Progenitor cell of endocrine pancreas (in vitro differentiated cells): Measurements from ENCODE around the gene RCN2. TPM values are rescaled to one million over a fixed set of nuclear protein-coding genes. Genes with fewer than 3 reads are reported as not detected.

Experiments used
- DNase-seq: peaks from one replicate; pipeline ENCODE4 v3.0.0; 2021; ENCODE audit warnings: low spot score; ENCODE audit not compliant: unreplicated experiment
- H3K27ac Mint-ChIP-seq: 2 replicates; pipeline ENCODE4 v1.8.0; 2021; ENCODE audit warnings: mild to moderate bottlenecking, moderate library complexity, mixed read lengths
- H3K27me3 Mint-ChIP-seq: 2 replicates; pipeline ENCODE4 v1.8.0; 2021; ENCODE audit warnings: mixed read lengths
- H3K36me3 Mint-ChIP-seq: 2 replicates; pipeline ENCODE4 v1.8.0; 2022; ENCODE audit warnings: mixed read lengths; ENCODE audit not compliant: insufficient read depth
- H3K4me1 Mint-ChIP-seq: 2 replicates; pipeline ENCODE4 v1.8.0; 2021; ENCODE audit warnings: low read depth, mixed read lengths
- H3K4me3 Mint-ChIP-seq: 2 replicates; pipeline ENCODE4 v1.8.0; 2021; ENCODE audit warnings: low read depth, mild to moderate bottlenecking, moderate library complexity, mixed read lengths
- H3K9me3 Mint-ChIP-seq: 2 replicates; pipeline ENCODE4 v1.8.0; 2021; ENCODE audit warnings: low read depth, mixed read lengths
- CTCF ChIP-seq: fragments of 200-600 bp; sonication (generic); IDR thresholded peaks from one replicate; pipeline ENCODE4 v1.5.0; 2021; ENCODE audit warnings: antibody characterized with exemption, mild to moderate bottlenecking; ENCODE audit not compliant: unreplicated experiment
- total RNA-seq: library from RNA; stranded (reverse); gene quantifications from 2 replicates; pipeline ENCODE4 v1.2.1, GENCODE V29; 2021

The RCN2 gene
- total RNA-seq, 1 donor from 2014 or later: 236 TPM

- DNase-seq: no peak
- H3K36me3 Mint-ChIP-seq: no peaks in the 10 kb centered on the region
- no peaks in the 10 kb centered on the region for H3K4me1 Mint-ChIP-seq
- no peak overlapping the region for H3K4me3 Mint-ChIP-seq
- H3K27ac Mint-ChIP-seq: peak overlapping the region; percentile 20
- peaks cover 11% of the 10 kb centered on the region for H3K27me3 Mint-ChIP-seq
- no peak for TF ChIP-seq CTCF
- H3K9me3 Mint-ChIP-seq: no peaks in the 10 kb centered on the region
These were observed 67.2 kb downstream of the RCN2 start for GRCh38 chr15:76998663-76999285.

- DNase-seq: no peak
- H3K4me1 Mint-ChIP-seq: no peaks in the 10 kb centered on the region
- no peak overlapping the region for H3K4me3 Mint-ChIP-seq
- H3K9me3 Mint-ChIP-seq: no peaks in the 10 kb centered on the region
- H3K27ac Mint-ChIP-seq: no peak overlapping the region
- no peaks in the 10 kb centered on the region for H3K36me3 Mint-ChIP-seq
- peaks cover 13% of the 10 kb centered on the region for H3K27me3 Mint-ChIP-seq
- no peak for TF ChIP-seq CTCF
These were observed 68.4 kb downstream of the RCN2 start for GRCh38 chr15:76999996-77000395.

- Mint-ChIP-seq H3K36me3 (no peaks in the 10 kb centered on the region), H3K27ac (no peak overlapping the region), H3K27me3 (peaks cover 13% of the 10 kb centered on the region), H3K4me3 (no peak overlapping the region), H3K4me1 (no peaks in the 10 kb centered on the region), H3K9me3 (no peaks in the 10 kb centered on the region)
- TF ChIP-seq CTCF: no peak
- no peak for DNase-seq
These were observed 69.8 kb downstream of the RCN2 start for GRCh38 chr15:77001351-77001750.

GRCh38 chr15:77001966-77002365, 70.4 kb downstream of the RCN2 start:
- peaks cover 13% of the 10 kb centered on the region for H3K27me3 Mint-ChIP-seq
- no peaks in the 10 kb centered on the region for H3K36me3 Mint-ChIP-seq
- no peak for TF ChIP-seq CTCF
- DNase-seq: no peak
- no peaks in the 10 kb centered on the region for H3K4me1 Mint-ChIP-seq
- no peak overlapping the region for H3K27ac Mint-ChIP-seq
- no peaks in the 10 kb centered on the region for H3K9me3 Mint-ChIP-seq
- H3K4me3 Mint-ChIP-seq: no peak overlapping the region

- H3K36me3 Mint-ChIP-seq: no peaks in the 10 kb centered on the region
- no peaks in the 10 kb centered on the region for H3K4me1 Mint-ChIP-seq
These were observed 70.9 kb downstream of the RCN2 start for GRCh38 chr15:77002436-77002835.

More at GRCh38 chr15:77002436-77002835, 70.9 kb downstream of the RCN2 start:
- peaks cover 13% of the 10 kb centered on the region for H3K27me3 Mint-ChIP-seq
- no peak overlapping the region for H3K27ac Mint-ChIP-seq
- DNase-seq: no peak
- no peak overlapping the region for H3K4me3 Mint-ChIP-seq
- TF ChIP-seq CTCF: no peak
- H3K9me3 Mint-ChIP-seq: no peaks in the 10 kb centered on the region
